Fibroblast of skin of scalp (primary cell): ENCODE data around the gene USP11.
"Not testable (repeated sequence)": the region's sequence is repeated elsewhere in the genome, so short reads cannot be mapped to it uniquely, and the experiment has no call there.

ENCODE experiments used
- DNase-seq: peaks from one replicate; pipeline ENCODE4 v3.0.0-alpha.2; 2013

Gene USP11

GRCh38 chrX:47247999-47248320 is 15.2 kb downstream of the USP11 start:
- DNase-seq: no peak

GRCh38 chrX:47248576-47248975 is 15.8 kb downstream of the USP11 start:
- DNase-seq: no peak

GRCh38 chrX:47250017-47250347 is 17.2 kb downstream of the USP11 start:
- no peak for DNase-seq

- not testable (repeated sequence) for DNase-seq
Measured at GRCh38 chrX:47257620-47258019, 24.8 kb downstream of the USP11 start.

- no peak for DNase-seq
Measured at GRCh38 chrX:47264483-47265173, 31.8 kb downstream of the USP11 start.

GRCh38 chrX:47266643-47267042 is 33.8 kb downstream of the USP11 start:
- DNase-seq: no peak

GRCh38 chrX:47272013-47272408 is 39.2 kb downstream of the USP11 start:
- DNase-seq: peak; percentile 17

- no peak for DNase-seq
Measured at GRCh38 chrX:47273011-47273730, 40.4 kb downstream of the USP11 start.

- peak; percentile 80 for DNase-seq
Measured at GRCh38 chrX:47278691-47279090, 45.9 kb downstream of the USP11 start.

GRCh38 chrX:47283015-47283771 is 50.4 kb downstream of the USP11 start:
- DNase-seq: no peak

- not testable (repeated sequence) for DNase-seq
Measured at GRCh38 chrX:47284616-47285015, 51.8 kb downstream of the USP11 start.

GRCh38 chrX:47285836-47286320 is 53.1 kb downstream of the USP11 start:
- DNase-seq: peak; percentile 14

- no peak for DNase-seq
Measured at GRCh38 chrX:47293106-47293505, 60.3 kb downstream of the USP11 start.

- DNase-seq: peak; percentile 25
Measured at GRCh38 chrX:47296766-47297365, 64.1 kb downstream of the USP11 start.

GRCh38 chrX:47297874-47298273 is 65.1 kb downstream of the USP11 start:
- no peak for DNase-seq
